WI38 (cell line): ENCODE data around the gene HDAC8.
"Not testable (repeated sequence)": the region's sequence is repeated elsewhere in the genome, so short reads cannot be mapped to it uniquely, and the experiment has no call there.

Source experiments
- H3K4me3 ChIP-seq: 2 replicates; pipeline ENCODE4 v1.5.1; 2011; ENCODE audit warnings: low read depth, mild to moderate bottlenecking, control low read depth, low read length
- CTCF ChIP-seq: IDR thresholded peaks from 2 replicates; pipeline ENCODE4 v1.5.1; 2012; ENCODE audit warnings: low read depth, mild to moderate bottlenecking, control low read depth, low read length

HDAC8 gene

GRCh38 chrX:72566448-72566847 lies 6.2 kb downstream of the HDAC8 start:
- no peak for TF ChIP-seq CTCF
- no peak overlapping the region for H3K4me3 ChIP-seq

- not testable (repeated sequence) for H3K4me3 ChIP-seq
Measured at GRCh38 chrX:72559655-72560054, 13.0 kb downstream of the HDAC8 start.

- H3K4me3 ChIP-seq = no peak overlapping the region
Measured at GRCh38 chrX:72554448-72555140, 18.0 kb downstream of the HDAC8 start.

GRCh38 chrX:72552443-72552842 lies 20.2 kb downstream of the HDAC8 start:
- H3K4me3 ChIP-seq = not testable (repeated sequence)

More at GRCh38 chrX:72554448-72555140, 18.0 kb downstream of the HDAC8 start:
- TF ChIP-seq CTCF = no peak

GRCh38 chrX:72545990-72546389 lies 26.7 kb downstream of the HDAC8 start:
- H3K4me3 ChIP-seq = no peak overlapping the region
- no peak for TF ChIP-seq CTCF

GRCh38 chrX:72540318-72540717 lies 32.3 kb downstream of the HDAC8 start:
- no peak for TF ChIP-seq CTCF
- no peak overlapping the region for H3K4me3 ChIP-seq

- no peak for TF ChIP-seq CTCF
- H3K4me3 ChIP-seq = no peak overlapping the region
Measured at GRCh38 chrX:72539822-72540221, 32.8 kb downstream of the HDAC8 start.

- no peak overlapping the region for H3K4me3 ChIP-seq
- no peak for TF ChIP-seq CTCF
Measured at GRCh38 chrX:72536542-72536941, 36.1 kb downstream of the HDAC8 start.
